HepG2 (cell line): ENCODE measurements around the gene TCERG1. TPM values are rescaled to one million over a fixed set of nuclear protein-coding genes. Genes with fewer than 3 reads are reported as not detected.

ENCODE experiments used
- CENPT ChIP-seq: sonication (generic); formaldehyde crosslinking; IDR thresholded peaks from 2 replicates; pipeline ENCODE4 v1.8.0; 2022; ENCODE audit warnings: low read depth, mild to moderate bottlenecking, moderate library complexity, missing genetic modification reagents
- KDM2A ChIP-seq: sonication (generic); formaldehyde crosslinking; IDR thresholded peaks from 2 replicates; pipeline ENCODE4 v1.4.0; 2020; ENCODE audit warnings: low read depth, missing genetic modification reagents, borderline replicate concordance
- KLF15 ChIP-seq: sonication (generic); formaldehyde crosslinking; IDR thresholded peaks from 2 replicates; pipeline ENCODE4 v1.8.1; 2023; ENCODE audit warnings: borderline replicate concordance, mild to moderate bottlenecking, inconsistent platforms, missing genetic modification reagents, mixed read lengths
- KMT2B ChIP-seq: IDR thresholded peaks from 2 replicates; pipeline ENCODE4 v1.6.1; 2016; ENCODE audit warnings: missing genetic modification reagents, missing compliant biosample characterization
- NFAT5 ChIP-seq: sonication (generic); formaldehyde crosslinking; IDR thresholded peaks from 2 replicates; pipeline ENCODE4 v1.4.0; 2020; ENCODE audit warnings: missing genetic modification reagents
- RBM39 ChIP-seq: fragments of 200-400 bp; formaldehyde crosslinking; IDR thresholded peaks from one replicate; pipeline ENCODE4 v1.6.1; 2018; ENCODE audit warnings: antibody characterized with exemption, mild to moderate bottlenecking, low read depth, low read length; ENCODE audit not compliant: poor library complexity, severe bottlenecking
- RFX5 ChIP-seq: IDR thresholded peaks from 2 replicates; pipeline ENCODE4 v1.6.1; 2011; ENCODE audit warnings: low read depth, low read length, improper control_type of control experiment
- RORA ChIP-seq: sonication (generic); formaldehyde crosslinking; IDR thresholded peaks from 2 replicates; pipeline ENCODE4 v1.5.0; 2020; ENCODE audit warnings: mild to moderate bottlenecking, missing genetic modification reagents, moderate library complexity
- SRF ChIP-seq: IDR thresholded peaks from 2 replicates; pipeline ENCODE4 v1.6.1; 2011; ENCODE audit warnings: mild to moderate bottlenecking, low read depth, low read length, moderate library complexity
- ZHX2 ChIP-seq, 2 experiments: sonication (generic) in 1 of 2; formaldehyde crosslinking in 1 of 2; IDR thresholded peaks; 2 replicates each; pipeline versions ENCODE4 v1.6.1 to v1.9.0; 2014 to 2022; ENCODE audit warnings: antibody characterized with exemption in 1 of 2, borderline replicate concordance in 1 of 2, inconsistent platforms in 1 of 2, low read depth in 1 of 2, missing genetic modification reagents in 1 of 2
- ZNF501 ChIP-seq: sonication (generic); formaldehyde crosslinking; IDR thresholded peaks from 2 replicates; pipeline ENCODE4 v1.5.1; 2020; ENCODE audit warnings: mild to moderate bottlenecking, moderate library complexity, missing genetic modification reagents
- ZNF547 ChIP-seq: sonication (generic); formaldehyde crosslinking; IDR thresholded peaks from 2 replicates; pipeline ENCODE4 v1.5.1; 2020; ENCODE audit warnings: mild to moderate bottlenecking, missing genetic modification reagents
- ZNF639 ChIP-seq: conservative IDR thresholded peaks from 2 replicates; pipeline ENCODE4 v1.6.1; 2018; ENCODE audit warnings: missing genetic modification reagents
- ZNF7 ChIP-seq: IDR thresholded peaks from 2 replicates; pipeline ENCODE4 v1.6.1; 2016; ENCODE audit warnings: missing biosample characterization, missing genetic modification reagents
- polyA plus RNA-seq, 8 experiments: library from polyadenylated mRNA; depleted of rRNA in 3 of 8; stranded (reverse) in 7 of 8; unstranded in 1 of 8; fragments of >200 nt; fragmentation: Illumina TruSeq in 4 of 8; extraction: Trizol in 4 of 8; gene quantifications; 2 replicates each; pipeline versions ENCODE4 v1.2.1 to v1.2.3, GENCODE V29; 2011 to 2016; ENCODE audit warnings: low read depth in 4 of 8, missing spikeins in 1 of 8, mixed read lengths in 1 of 8; ENCODE audit not compliant: insufficient read depth in 1 of 8
- total RNA-seq, 5 experiments: library from RNA; depleted of rRNA; stranded (reverse); fragments of >200 nt; fragmentation: Illumina TruSeq; extraction: Trizol; gene quantifications; 2 replicates each; pipeline ENCODE4 v1.2.3, GENCODE V29; 2016; ENCODE audit warnings: low read depth in 1 of 5

TCERG1 gene
- total and polyA plus RNA-seq, 2 of the 13 experiments (the other 11 are each of a cell fraction or from before 2014, with no cell fraction given) = 71.7 to 86.6 TPM

- TF ChIP-seq NFAT5 (CRISPR knock-in tag) (peak; percentile 87), ZNF639 (CRISPR knock-in tag) (0 out of 2 replicates have a peak, but pooled peaks have one; percentile 36), ZNF7 (CRISPR knock-in tag) (no peak), ZNF501 (CRISPR knock-in tag) (peak; percentile 86), RFX5 (peak; percentile 74), KLF15 (CRISPR knock-in tag) (no peak), CENPT (peak; percentile 49; the same call in 1 of the 2 replicates), RBM39 (peak; percentile 41), KMT2B (CRISPR knock-in tag) (peak; percentile 78), ZHX2 (IDR thresholded peaks at IDR 0.05; ENCODE audit: low read depth) (peak; percentile 80), ZHX2 (CRISPR knock-in tag; IDR thresholded peaks at IDR 0.05; ENCODE audit: borderline replicate concordance) (no peak), ZNF547 (CRISPR knock-in tag) (0 out of 2 replicates have a peak, but pooled peaks have one; percentile 59), RORA (CRISPR knock-in tag) (no peak), KDM2A (CRISPR knock-in tag) (peak; percentile 64), SRF (no peak)
Observed at GRCh38 chr5:146446861-146447733, at the start of gene TCERG1 (continued).
